ENCODE results near the gene TSPAN18. TPM values are rescaled to one million over a fixed set of nuclear protein-coding genes. Genes with fewer than 3 reads are reported as not detected.
A peak's percentile ranks its signal among the peaks of the same experiment; 100 is the strongest.

TSPAN18 gene
- total RNA-seq, 1 donor from 2014 or later = 17.0 TPM

DNA sequence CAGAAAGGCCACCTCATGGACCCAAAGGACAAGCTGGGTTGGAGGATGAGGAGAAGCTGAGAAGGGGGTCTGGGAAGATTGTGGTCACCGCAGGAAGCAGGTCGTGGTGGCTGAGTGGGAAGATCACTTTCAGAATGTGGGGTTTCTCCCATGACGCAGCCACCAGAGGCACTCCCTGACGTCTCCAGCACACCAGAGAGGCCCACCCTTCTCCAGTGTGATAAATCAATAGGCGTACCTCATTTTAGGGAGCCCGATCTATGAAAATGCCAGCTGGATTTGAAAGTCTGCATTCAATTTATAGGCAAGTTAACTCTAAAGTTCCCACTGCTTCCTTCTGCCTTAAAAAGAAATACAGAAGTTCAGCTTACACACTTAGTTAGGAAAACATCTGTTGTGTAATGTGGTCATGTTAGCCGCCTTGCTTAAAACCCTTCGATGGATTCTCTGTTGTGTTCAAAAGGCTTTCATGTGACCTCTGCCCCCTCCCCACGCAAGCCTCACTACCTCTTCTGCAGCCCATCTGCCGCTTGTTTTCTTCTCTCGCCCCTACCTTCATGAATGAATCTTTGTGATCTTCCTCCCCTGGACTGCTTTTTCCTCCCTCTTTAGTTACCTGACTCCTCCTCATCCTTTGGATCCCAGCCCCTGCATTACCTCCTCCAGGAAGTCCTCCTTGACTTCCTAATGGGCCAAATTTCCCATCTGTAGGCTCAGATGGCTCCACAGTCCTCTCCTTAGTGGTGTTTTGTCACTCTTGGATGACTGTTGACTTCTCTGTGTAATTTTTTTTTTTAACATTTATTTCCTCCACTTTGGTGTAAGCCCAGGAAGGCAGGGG is 10.7 kb downstream of the TSPAN18 start:
- peak; percentile 32 for DNase-seq

DNA sequence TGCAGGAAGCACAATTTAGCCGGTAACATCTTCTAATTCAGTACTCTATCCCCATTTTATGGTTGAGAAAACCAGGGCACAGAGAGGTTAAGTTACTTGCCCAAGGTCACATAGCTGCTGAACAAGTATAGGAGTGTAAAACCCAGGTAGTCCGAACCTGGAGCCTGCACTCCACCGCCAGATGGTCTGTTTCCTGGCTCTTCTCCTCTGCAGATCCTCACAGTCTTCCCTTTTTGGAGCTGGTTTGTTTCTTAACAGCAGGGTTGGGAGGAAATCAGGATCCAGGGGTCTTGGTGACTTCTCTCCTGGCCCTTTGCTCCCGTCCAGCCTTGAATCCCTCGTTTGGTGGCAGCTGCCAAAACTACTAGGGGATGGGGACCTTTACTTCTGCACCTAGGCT is 12.0 kb downstream of the TSPAN18 start:
- DNase-seq = no peak

GRCh38 chr11:44740967-44741366 is 14.2 kb downstream of the TSPAN18 start:
- DNase-seq = no peak

- DNase-seq = no peak
These were observed 15.2 kb downstream of the TSPAN18 start for GRCh38 chr11:44741976-44742375.

DNA sequence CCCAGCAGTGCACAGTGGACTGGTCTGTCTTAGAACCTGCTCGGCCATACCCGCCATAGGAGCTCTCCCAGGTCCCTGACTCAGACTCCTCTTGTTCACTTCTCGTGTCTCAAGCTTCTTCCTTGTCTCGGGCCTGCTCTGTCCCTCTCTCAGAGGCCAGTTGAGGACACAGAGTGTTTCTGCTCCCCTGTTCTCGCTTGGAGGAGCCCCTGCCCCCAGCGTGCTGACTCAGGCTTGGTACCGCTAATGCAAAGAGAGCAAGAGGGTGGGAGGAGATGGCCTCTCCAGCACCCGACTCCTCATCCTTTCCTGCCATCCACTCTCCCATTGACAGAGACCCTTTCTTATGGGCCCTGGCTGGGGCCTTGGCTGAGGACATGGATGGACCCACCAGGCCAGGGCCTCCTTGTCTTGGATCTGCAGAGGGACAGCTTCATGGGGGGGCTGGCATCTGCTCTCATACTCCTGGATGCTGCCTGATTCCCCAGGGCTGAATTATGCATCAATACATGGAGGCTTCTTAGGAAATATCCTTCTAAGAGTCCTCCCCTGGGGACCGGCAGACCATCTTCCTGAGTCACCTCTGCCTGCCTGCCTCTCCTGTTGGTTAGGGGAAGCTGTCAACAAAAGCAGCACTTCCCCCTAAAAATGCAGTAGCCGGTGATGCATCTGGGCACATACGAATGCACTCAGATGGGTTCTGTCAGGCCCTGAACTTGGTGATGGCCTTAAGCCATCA is 15.9 kb downstream of the TSPAN18 start:
- no peak for DNase-seq

DNA sequence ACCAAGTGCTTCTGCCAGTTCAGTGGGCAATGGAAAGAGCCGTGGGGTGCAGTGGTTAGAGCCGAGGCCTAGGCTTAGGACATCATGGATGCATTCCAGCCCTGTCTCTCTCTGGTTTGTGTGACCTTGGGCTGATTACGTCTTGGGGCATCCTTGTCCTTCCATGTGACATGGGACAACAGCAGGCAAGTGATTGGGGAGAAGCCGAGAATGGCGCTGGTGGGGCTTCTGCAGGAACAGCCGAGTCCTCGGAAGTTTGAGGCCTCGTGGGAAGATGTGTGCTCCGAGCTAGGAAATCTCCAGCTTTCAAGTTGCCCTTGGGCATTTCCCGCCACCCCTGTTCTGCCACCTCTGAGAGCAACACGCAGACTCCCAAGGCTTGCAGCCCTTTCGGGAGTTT is 16.6 kb downstream of the TSPAN18 start:
- DNase-seq = no peak

GRCh38 chr11:44743959-44744557 is 17.3 kb downstream of the TSPAN18 start:
- DNase-seq = peak; percentile 96

- no peak for DNase-seq
These were observed 20.1 kb downstream of the TSPAN18 start for GRCh38 chr11:44746894-44747293.

GRCh38 chr11:44747316-44747715 is 20.6 kb downstream of the TSPAN18 start:
- peak; percentile 80 for DNase-seq

- DNase-seq = no peak
These were observed 21.1 kb downstream of the TSPAN18 start for GRCh38 chr11:44747836-44748235.

DNA sequence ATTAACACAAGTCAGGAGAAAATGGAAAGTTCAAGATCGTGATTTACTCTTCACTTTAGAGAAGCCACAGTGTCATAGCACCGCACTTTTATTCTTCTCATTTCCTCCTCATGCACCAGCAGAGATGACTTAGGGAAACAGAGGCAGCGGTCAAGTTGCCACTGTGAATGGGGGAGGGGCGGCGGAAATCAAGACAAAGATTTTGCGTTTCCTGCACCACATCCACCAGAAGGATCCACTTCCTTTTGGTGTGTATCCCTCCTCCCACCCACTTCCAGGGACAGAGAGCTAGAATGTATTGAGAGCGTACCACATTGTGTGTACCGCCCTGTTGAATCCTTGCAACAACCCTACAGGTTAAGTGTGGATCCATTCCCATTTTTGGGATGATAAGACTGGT is 21.8 kb downstream of the TSPAN18 start:
- no peak for DNase-seq

DNA sequence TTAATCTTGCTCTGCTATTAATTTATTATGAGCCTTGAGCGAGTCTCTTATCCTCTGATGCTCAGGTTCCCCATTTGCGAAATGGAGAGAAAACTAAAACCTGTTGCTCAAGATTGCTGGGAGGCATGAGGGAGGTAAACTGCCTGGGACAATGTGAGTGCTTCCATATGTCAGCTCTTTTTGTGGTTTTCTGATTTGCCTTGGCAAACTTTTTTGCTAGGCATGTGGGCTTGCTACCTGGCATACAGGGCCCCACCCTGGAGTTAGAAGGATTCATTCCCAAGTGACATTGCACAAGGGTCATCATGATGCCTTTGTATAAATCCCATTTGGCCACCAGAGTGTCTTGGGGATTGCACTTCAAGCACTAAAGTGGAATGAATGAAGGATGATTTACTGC is 22.4 kb downstream of the TSPAN18 start:
- DNase-seq = no peak

DNA sequence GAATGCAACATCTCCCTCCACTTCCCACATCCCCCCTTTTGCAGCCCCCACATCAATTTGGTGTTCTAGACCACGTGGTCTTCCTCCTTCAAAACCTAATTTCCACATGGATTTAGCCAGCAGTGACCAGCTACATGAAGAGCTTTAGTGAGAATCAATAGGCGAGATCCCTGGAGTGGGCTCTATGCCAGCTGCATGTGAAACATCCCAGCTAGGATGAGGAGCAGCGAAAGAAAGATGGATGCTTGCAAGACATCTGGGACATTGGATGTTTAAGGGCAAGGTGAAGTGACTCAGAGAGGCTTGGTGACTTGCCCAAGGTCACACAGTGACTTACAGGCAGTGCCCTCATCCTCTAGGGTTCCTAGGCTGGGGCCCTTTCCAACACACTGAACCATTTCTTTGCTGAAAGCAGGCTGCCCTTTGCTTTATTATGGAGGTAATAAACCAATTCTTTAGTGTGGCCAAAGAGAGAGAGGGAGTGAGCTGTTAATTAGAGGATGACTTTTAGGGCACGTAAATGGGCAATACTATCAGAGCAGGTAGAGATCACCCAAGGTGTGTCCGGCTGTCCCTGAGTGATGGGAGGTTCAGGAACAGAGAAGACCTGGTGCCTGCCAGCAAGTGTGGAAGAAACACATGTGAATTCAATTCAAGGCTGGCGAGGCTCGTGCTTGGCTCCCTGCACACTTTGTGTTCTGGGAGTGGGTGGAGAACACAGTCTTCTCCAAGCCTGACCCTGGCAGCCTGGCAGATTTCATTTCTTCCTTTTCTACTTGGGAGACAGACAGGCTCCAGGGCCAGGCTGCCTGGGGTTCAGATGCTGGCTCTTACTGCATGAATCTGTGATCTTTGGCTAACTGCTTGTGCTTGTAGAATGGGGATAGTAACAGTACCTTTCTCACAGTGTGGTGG is 24.0 kb downstream of the TSPAN18 start:
- DNase-seq = no peak

GRCh38 chr11:44752300-44752699 is 25.5 kb downstream of the TSPAN18 start:
- DNase-seq = no peak

GRCh38 chr11:44752713-44753112 is 26.0 kb downstream of the TSPAN18 start:
- DNase-seq = no peak

- peak; percentile 71 for DNase-seq
These were observed 27.3 kb downstream of the TSPAN18 start for GRCh38 chr11:44753961-44754645.

GRCh38 chr11:44754876-44755555 is 28.3 kb downstream of the TSPAN18 start:
- DNase-seq = no peak

DNA sequence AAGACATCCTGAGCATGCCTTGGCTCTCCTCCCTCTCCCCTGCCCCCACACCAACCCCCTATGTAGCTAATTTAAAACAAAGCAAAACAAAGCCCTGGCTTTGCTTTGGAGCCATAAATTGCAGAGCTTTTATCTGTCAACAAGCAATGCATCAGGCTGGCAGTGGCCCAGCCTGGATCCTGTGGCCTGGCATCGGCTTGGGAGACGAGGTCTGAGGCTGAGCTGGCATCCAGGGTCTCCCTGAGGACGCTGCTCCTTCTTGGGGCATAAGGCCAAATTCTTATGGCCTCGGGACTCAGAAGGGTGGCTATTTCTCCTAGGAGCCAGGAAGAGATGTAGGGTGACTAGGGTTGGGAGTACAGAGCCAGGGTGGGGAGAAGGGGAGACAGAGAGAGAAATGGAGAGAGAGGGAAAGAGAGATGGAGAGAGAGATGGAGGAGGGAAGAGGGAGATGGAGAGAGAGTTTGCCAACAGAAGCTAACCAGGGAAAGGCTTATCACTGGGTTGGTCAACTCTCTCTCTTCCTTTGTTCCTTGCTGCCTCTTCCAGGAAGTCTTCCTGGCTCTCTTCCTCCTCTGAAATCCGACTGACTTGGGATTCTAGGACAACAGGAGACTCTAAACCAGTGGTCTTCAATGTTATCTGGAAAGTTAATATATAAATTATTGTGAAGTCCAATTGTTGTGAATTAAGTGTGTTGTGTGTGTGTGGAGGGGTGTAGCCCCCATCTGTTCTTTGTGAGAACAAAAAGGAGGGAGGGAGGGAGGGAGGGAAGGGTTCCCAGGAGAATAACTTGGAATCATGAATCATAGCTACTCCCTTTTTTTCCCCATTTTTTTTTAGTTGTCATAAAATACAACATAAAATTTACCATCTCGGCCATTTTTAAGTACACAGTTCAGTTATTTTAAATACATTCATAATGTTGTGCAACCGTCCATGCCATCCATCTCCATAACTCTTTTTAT is 29.1 kb downstream of the TSPAN18 start:
- DNase-seq = peak; percentile 62

GRCh38 chr11:44758983-44759382 is 32.2 kb downstream of the TSPAN18 start:
- no peak for DNase-seq
